ENCODE measurements around the gene KCNG4.

GRCh38 chr16:84215531-84215930 is 24.3 kb downstream of the KCNG4 start:
- no peak for TF ChIP-seq CTCF (IDR thresholded peaks at IDR 0.05)
- no peak for TF ChIP-seq POLR2A (IDR thresholded peaks at IDR 0.05)
